ENCODE measurements around the gene CLK2. TPM values are rescaled to one million over a fixed set of nuclear protein-coding genes. Genes with fewer than 3 reads are reported as not detected.

Gene CLK2
- polyA plus RNA-seq, 1 donor from 2014 or later: 44.4 TPM

DNA sequence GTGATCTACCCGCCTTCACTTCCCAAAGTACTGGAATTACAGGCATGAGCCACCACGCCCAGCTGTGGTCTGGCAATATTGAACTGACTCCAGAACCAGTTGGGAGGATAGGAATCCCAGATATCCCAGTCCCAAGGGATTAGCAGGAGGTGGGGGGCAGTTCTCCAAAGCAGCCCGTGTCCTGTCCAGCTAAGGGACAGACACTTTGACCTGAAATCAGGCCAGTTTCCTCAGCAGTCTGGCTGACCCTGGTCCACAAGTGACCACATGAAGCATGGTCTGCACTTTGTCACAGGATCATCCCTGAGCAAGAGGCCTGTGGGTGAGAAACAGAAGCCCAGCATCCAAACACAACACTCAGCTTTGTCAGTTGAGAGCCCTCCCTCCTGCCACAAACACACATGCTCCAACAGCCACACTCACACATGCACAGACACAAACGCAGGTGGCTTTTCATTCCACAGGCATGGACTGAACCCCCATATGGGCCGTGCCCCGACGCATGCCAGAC is 32.6 kb upstream of the CLK2 start:
- Histone ChIP-seq H3K79me2 (replicated peaks; ENCODE audit: insufficient read depth, low read length) (peaks cover 20% of the 10 kb centered on the region), H3K4me3 (ENCODE audit: low read length) (no peak overlapping the region), H3K36me3 (ENCODE audit: insufficient read depth, low read length) (no peaks in the 10 kb centered on the region), H4K20me1 (ENCODE audit: insufficient read depth) (no peaks in the 10 kb centered on the region), H3K9me2 (ENCODE audit: insufficient read depth, low read length) (no peaks in the 10 kb centered on the region), H3K9ac (ENCODE audit: low read length) (no peak overlapping the region), H2AFZ (ENCODE audit: low read depth, low read length) (no peak overlapping the region), H3K9me3 (ENCODE audit: low read length) (no peaks in the 10 kb centered on the region), H3K27me3 (ENCODE audit: insufficient read depth, low read depth, low read length) (no peaks in the 10 kb centered on the region), H3K27ac (ENCODE audit: low read length) (no peak overlapping the region), H3K4me2 (ENCODE audit: low read length) (no peak overlapping the region), H3F3A (ENCODE audit: insufficient read depth, low read length, poor library complexity, severe bottlenecking) (no peaks in the 10 kb centered on the region)
- TF ChIP-seq CTCF (IDR thresholded peaks at IDR 0.05; ENCODE audit: poor library complexity, severe bottlenecking) (no peak), MXI1 (conservative IDR thresholded peaks at IDR 0.05; ENCODE audit: poor library complexity, severe bottlenecking) (no peak)
- TF ChIP-seq, protein P1, sequence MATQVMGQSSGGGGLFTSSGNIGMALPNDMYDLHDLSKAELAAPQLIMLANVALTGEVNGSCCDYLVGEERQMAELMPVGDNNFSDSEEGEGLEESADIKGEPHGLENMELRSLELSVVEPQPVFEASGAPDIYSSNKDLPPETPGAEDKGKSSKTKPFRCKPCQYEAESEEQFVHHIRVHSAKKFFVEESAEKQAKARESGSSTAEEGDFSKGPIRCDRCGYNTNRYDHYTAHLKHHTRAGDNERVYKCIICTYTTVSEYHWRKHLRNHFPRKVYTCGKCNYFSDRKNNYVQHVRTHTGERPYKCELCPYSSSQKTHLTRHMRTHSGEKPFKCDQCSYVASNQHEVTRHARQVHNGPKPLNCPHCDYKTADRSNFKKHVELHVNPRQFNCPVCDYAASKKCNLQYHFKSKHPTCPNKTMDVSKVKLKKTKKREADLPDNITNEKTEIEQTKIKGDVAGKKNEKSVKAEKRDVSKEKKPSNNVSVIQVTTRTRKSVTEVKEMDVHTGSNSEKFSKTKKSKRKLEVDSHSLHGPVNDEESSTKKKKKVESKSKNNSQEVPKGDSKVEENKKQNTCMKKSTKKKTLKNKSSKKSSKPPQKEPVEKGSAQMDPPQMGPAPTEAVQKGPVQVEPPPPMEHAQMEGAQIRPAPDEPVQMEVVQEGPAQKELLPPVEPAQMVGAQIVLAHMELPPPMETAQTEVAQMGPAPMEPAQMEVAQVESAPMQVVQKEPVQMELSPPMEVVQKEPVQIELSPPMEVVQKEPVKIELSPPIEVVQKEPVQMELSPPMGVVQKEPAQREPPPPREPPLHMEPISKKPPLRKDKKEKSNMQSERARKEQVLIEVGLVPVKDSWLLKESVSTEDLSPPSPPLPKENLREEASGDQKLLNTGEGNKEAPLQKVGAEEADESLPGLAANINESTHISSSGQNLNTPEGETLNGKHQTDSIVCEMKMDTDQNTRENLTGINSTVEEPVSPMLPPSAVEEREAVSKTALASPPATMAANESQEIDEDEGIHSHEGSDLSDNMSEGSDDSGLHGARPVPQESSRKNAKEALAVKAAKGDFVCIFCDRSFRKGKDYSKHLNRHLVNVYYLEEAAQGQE (IDR thresholded peaks at IDR 0.05; ENCODE audit: borderline replicate concordance): no peak

DNA sequence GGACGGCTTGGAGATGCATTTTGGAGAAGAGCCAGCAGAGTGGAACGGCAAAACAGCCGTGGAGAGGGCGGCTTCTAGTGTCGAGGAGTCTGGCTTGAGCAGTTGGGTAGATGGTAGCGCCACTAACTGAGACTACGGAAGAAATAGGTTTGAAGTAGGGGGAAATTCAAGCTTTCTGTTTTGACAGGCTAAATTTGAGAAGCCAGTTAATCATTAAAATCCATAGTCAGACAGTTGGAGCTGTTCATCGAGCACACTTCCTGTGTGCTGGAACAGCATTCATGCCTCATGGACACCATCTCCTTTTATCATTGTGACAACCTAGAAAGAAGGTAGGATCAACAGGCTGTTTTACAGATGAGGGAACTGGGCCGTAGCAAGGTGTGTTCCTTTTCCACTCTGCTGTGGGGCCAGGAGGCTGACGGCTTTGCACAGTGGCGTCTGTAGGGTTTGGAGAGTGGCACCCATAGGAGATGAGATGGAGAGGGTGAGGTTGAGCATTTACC is 31.3 kb upstream of the CLK2 start:
- no peak overlapping the region for H3K27ac ChIP-seq (ENCODE audit: low read length)
- TF ChIP-seq SMC3 (conservative IDR thresholded peaks at IDR 0.05; ENCODE audit: poor library complexity) (no peak), POLR2AphosphoS5 (IDR thresholded peaks at IDR 0.05) (no peak), MXI1 (conservative IDR thresholded peaks at IDR 0.05; ENCODE audit: poor library complexity, severe bottlenecking) (no peak), EZH2 (IDR thresholded peaks at IDR 0.05; ENCODE audit: borderline replicate concordance, insufficient read depth, low read length, poor library complexity, severe bottlenecking) (no peak), CTCF (IDR thresholded peaks at IDR 0.05; ENCODE audit: poor library complexity, severe bottlenecking) (no peak), TAF1 (IDR thresholded peaks at IDR 0.05; ENCODE audit: low read depth) (no peak), EP300 (conservative IDR thresholded peaks at IDR 0.05; ENCODE audit: poor library complexity, severe bottlenecking) (no peak), RAD21 (conservative IDR thresholded peaks at IDR 0.05) (no peak)
- TF ChIP-seq, protein P1 (IDR thresholded peaks at IDR 0.05; ENCODE audit: borderline replicate concordance): no peak
- H2AFZ ChIP-seq (ENCODE audit: low read depth, low read length): no peak overlapping the region
- H3F3A ChIP-seq (ENCODE audit: insufficient read depth, low read length, poor library complexity, severe bottlenecking): no peaks in the 10 kb centered on the region
- H3K9me2 ChIP-seq (ENCODE audit: insufficient read depth, low read length): no peaks in the 10 kb centered on the region
- no peaks in the 10 kb centered on the region for H3K36me3 ChIP-seq (ENCODE audit: insufficient read depth, low read length)
- no peaks in the 10 kb centered on the region for H3K27me3 ChIP-seq (ENCODE audit: insufficient read depth, low read depth, low read length)
- peaks cover 8% of the 10 kb centered on the region for H3K79me2 ChIP-seq (replicated peaks; ENCODE audit: insufficient read depth, low read length)
- H3K4me2 ChIP-seq (ENCODE audit: low read length): no peak overlapping the region
- no peaks in the 10 kb centered on the region for H4K20me1 ChIP-seq (ENCODE audit: insufficient read depth)
- H3K9me3 ChIP-seq (ENCODE audit: low read length): no peaks in the 10 kb centered on the region
- no peak overlapping the region for H3K4me3 ChIP-seq (ENCODE audit: low read length)
- no peak overlapping the region for H3K9ac ChIP-seq (ENCODE audit: low read length)
